ENCODE data around the gene CCDC74B.
"Not testable (repeated sequence)": the region's sequence is repeated elsewhere in the genome, so short reads cannot be mapped to it uniquely, and the experiment has no call there.

CCDC74B gene

DNA sequence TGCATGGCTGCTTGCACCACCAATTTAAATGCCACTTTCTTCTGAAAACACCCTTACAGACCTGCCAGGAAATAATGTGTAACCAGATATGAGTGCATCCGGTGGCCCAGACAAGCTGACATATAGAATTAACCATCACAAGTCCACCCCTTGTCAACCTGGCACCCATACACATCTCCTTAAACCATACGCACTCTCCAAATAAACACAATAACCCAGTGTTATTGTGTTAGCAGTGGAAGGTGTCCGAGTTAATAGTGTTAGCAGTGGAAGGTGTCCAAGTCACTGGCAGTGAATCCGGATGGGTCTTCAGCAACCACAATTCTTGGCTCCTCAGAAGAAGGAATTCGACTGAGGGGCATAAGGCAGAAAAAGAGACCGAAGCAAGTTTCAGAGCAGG, 3.6 kb upstream of the CCDC74B start:
- DNase-seq, result not testable (repeated sequence)

DNA sequence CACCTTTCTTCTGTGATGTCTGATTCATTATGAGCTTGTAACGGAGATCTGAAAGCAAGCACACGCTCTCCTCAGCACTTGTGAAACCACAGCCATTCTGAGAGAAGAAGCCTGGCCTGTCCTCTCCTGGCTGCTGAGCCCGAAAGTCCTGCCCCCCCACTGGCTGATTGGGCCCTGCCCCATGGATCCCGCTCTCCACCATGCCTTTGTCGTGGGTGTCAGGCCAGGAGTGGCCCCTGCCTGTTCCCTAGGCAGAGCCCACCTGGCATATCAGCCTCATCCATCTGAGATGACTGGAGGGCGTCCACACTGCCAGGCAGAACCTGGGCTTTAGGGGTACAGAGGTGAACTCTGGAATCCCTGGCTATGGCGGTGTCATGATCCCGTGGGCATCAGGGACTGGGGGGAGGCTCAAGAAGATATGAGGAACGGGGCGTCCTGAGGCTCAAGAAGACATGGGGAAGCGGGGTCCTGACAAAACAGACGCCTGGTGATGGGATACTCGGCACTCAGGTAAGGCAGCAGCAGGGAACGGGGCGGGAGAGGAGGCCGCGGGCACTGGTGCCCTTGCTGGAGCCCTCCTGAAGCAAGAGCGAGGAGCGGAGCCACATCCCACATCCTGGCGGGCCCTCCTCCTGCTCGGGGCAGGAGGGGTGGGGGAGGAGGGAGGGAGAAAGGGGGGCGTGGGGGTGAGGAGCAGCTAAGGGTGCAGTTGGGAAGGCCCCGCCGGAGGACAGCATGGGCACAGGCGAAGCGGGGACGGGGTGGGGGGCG, 1.5 kb downstream of the CCDC74B start:
- not testable (repeated sequence) for DNase-seq

DNA sequence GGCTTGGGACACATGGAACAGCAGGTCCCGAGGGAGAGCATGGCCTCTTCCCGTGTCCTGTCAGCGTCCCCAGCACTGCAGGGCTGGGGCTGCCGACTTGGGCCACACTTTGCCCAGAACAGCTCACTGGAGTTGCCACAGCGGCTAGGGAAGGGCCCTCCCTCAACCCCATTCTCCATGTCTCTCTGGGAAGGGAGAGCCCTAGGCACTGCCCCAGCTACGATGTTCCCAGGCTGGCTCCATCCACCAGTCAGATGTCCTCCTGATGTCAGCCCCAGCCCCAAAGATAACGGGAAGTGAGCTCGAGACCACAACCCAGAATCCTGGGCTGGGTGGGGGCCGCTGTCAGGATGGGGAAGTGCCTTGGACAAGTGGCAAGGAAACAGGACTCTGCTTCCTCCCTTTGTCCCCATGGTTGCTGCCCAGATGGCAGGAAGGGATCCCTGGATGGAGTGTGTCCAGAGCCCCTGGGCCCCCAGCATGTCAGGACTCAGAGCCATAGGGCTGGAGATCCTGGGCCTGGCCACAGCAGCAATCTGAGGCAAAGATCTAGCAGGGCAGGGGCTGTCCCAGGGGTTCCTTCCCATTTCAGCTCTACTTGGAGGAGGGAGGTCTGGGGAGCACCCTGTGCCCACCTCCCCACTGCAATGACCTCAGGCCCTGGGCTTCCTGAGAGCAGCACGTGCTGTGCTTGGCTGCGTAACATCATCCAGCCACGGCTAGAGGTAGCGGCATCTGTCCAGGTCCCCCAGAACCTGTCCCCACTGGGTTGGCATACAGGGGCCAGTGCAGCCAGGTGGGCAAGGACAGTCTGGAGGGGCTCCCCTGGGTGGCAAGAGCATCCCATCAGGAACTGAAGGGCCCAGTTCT, 2.3 kb downstream of the CCDC74B start:
- not testable (repeated sequence) for DNase-seq

DNA sequence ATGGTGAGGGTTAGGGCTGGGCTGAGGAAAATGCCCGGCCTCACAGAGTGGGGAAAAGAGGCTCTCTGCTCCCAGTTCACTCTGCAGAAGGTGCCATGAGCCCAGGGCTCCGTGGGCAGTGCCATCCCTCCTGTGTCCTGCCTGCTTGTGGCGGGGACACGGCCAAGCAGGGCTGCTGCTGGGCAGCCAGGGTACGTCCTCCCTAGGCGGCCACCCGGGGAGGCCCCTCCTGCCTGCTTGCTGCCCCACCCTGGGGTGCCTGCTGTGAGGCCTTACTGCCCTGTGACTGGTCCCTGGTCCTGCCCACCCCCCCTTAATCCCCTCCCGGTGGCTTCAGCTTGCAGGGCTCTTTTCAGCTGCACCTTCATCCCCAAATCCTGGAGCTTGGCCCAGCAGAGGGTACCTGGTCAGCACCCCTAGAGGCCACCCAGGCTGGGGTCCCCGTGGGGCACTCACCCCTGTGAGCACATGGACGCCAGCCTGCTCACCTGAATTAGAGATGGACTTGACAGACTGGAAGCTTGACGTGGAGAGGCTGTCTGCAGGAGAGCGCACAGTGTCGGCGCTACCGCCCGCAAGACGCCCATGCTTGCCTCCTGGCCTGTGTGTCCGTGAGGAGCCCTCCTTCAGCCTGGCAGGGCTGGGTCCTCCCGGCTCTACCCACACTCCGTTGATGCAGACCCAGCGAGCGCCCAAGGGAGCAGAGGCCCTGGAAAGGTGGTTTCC, 3.1 kb downstream of the CCDC74B start:
- DNase-seq, result not testable (repeated sequence)

DNA sequence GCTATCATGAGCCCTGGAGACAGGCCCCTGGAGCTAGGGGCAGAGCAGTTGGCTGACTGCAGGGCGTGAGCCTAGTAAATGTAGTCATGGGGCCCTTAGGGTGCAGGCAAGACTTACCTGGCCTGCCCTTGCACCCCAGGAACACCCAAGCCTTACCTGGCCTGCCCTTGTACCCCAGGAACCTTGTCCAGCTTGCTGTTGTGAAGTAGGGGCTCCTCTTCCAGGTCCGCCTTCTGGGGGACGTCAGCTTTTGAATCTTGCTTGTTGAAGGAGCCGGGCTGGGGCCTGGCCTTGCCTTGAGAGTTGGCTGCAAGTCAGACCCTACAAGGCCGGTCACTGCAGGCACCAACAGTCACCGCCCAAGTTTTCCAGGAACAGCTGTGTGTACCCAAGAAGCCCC, 3.9 kb downstream of the CCDC74B start:
- DNase-seq, result not testable (repeated sequence)

DNA sequence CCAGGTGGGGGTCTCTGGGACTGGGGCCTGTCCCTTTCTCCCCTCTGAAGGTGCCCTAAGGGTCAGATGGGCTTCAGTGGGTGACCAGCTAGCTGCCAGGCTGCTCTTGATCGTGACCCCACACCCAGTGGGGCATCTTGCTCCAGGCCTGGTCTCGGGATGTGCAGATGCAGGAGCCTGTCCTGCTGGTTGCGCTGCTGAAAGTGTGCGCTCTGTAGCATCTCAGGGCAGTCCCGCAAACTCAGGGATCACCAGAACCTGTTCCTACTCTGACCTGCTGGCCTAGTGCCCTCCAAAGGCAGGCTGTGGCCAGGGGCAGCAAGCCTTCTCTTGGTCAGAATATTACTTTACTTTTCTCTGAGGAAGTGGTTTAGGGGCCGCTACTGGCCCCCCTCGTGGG, 4.4 kb downstream of the CCDC74B start:
- DNase-seq, result not testable (repeated sequence)

DNA sequence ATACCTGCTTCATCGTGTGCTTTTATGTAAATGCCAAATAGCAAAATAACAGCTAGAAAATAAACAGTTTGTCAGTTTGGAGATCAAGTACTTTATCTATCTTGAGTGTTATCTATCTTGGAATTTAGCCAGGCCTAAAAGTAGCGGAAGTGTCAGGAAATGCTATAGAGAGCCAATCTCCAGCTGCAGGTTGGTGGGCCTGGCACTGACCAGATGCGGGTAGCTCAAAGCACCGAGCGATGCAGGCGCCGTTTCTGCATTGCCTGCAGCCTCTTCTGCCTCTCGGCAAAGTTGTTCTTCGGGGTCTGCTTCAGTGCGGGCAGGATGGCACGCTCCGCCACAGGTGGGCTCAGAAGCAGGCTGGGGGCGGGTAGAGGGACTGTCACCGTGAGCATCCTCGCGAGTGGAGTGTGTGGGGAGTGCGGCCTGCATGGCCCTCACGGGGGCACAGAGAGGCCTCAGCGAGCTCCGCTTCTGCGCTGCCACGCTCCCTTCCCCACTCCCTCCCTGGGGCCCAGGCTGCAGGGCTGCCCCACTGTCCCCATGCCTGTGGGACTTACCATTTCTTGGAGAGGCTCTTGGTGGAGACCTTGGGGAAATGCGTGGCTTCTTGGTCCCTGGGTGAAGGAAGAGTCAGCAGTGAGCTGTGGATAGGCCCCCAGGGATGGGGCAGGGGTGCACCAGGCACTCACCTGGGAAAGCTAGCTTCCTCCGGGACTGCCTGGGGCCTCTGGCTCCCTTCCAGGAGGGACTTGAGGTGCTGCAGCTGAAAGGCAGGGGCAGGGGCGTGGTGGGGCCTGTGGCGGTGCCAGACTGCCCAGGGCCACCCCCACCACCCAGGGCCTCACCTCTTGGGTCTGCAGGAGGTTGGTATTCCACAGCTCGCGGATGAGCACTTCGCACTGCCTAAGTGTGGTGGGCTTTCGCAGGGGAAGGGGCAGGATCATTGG, 5.3 kb downstream of the CCDC74B start:
- DNase-seq, result not testable (repeated sequence)

DNA sequence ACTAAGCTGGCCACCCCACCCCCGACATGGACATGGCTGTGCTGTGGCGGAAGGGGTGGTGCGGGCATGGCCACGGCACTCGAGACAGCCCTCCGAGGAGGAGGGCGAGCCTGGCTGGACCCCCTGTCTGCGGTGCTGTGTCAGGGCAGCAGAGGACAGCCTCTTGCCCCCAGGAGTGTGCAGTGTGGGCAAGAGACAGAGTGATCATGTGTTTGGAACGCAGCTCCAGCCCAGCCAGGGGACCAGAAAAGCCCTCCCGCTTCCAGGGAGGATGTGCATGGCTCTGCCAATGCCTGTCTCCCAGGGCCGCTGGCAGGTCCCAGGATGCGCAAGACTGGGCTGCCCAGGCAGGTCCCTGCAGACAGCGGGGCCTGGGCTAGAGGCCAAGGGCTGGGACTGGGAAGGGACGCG, 6.1 kb downstream of the CCDC74B start:
- DNase-seq, result not testable (repeated sequence)

GRCh38 chr2:130138326-130138725, 6.6 kb downstream of the CCDC74B start:
- DNase-seq, result not testable (repeated sequence)

DNA sequence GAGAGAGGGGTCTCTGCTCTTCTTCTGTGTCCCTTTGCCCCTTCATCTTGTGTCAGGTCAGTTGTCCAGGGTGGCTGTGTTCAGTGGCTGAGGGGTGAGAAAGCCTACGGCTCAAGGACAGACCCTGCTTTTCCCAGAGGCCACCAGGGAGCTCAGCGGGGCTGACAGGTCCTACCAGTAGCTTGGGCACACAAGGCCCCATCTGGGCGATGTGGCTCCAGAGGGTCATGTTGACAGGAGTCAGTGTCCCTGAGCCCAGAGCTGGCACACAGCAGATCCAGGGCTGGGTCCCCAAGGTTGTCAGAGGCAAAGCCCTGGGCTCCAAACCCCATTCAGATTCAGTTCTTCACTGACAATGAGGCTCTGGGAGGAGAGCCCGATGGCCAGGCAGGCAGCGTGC, 7.8 kb downstream of the CCDC74B start:
- not testable (repeated sequence) for DNase-seq

DNA sequence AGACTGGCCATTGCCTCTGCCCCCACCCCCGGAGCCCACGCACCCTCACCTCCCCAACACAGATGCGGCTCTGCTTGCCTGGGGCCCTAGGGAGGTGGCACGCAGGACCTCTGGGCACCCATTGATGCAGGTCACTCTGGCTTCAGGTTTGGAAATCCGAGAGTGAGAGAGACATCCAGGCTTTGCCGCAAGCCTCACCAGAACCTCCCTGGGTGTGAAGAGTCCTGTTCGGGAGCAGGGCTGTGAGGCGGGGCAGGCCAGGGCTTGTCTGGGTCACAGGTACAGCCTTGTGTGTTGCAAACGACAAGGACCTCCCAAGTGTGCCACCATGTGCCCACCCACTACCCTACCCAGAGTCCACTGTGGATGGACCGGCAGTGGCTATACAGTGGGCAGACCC, 8.4 kb downstream of the CCDC74B start:
- DNase-seq, result not testable (repeated sequence)

- no peak for DNase-seq
Observed at GRCh38 chr2:130135692-130136541, 9.0 kb downstream of the CCDC74B start.

GRCh38 chr2:130129120-130129829, 15.6 kb downstream of the CCDC74B start, which contains the start of gene POTEF:
TSS of gene POTEF (minus strand) at chr2:130129222. CDS start at chr2:130120515, 8,707 bp downstream.
- not testable (repeated sequence) for DNase-seq

DNA sequence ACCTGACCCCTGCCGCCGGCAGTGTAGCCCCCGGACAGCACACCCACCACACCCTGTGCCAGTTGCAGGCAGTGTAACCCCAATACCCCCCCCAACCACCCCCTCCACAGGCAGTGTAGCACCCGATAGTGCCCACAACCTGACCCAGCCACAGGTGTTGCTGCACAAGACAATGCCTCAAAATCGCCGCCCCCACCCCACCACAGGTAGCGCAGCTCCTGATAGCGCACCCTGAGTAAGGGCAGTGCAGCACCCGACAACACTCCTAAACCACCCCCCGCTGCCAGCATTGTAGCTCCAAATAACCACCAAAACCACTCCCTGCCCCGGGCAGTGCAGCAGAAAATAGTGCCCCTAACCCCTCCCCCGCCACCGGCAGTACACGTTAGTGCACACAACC, 16.4 kb downstream of the CCDC74B start:
- not testable (repeated sequence) for DNase-seq

GRCh38 chr2:130127726-130128125, 17.2 kb downstream of the CCDC74B start:
- not testable (repeated sequence) for DNase-seq

- DNase-seq, result not testable (repeated sequence)
Observed at GRCh38 chr2:130120924-130121323, 24.0 kb downstream of the CCDC74B start.

GRCh38 chr2:130102597-130103363, 42.1 kb downstream of the CCDC74B start:
- not testable (repeated sequence) for DNase-seq
